Measurements from ENCODE around the gene IPO8. TPM values are rescaled to one million over a fixed set of nuclear protein-coding genes. Genes with fewer than 3 reads are reported as not detected.

Gene IPO8
- total RNA-seq, 1 donor from 2014 or later = 29.7 TPM

- no peaks in the 10 kb centered on the region for H3K36me3 Mint-ChIP-seq (ENCODE audit: unreplicated experiment)
- H3K27ac Mint-ChIP-seq (ENCODE audit: unreplicated experiment) = no peak overlapping the region
- no peak for DNase-seq
- H3K4me3 Mint-ChIP-seq (ENCODE audit: unreplicated experiment) = no peak overlapping the region
- H3K27me3 Mint-ChIP-seq (ENCODE audit: unreplicated experiment) = peaks cover 2% of the 10 kb centered on the region
- H3K9me3 Mint-ChIP-seq (ENCODE audit: unreplicated experiment) = no peaks in the 10 kb centered on the region
- TF ChIP-seq CTCF (IDR thresholded peaks at IDR 0.05; ENCODE audit: partially characterized antibody, unreplicated experiment) = no peak
- H3K4me1 Mint-ChIP-seq (ENCODE audit: low read depth, unreplicated experiment) = peaks cover 3% of the 10 kb centered on the region
These were observed 60.3 kb downstream of the IPO8 start for GRCh38 chr12:30635385-30635784.

GRCh38 chr12:30631740-30632139, 63.9 kb downstream of the IPO8 start:
- Mint-ChIP-seq H3K4me3 (ENCODE audit: unreplicated experiment) (no peak overlapping the region), H3K36me3 (ENCODE audit: unreplicated experiment) (no peaks in the 10 kb centered on the region), H3K27ac (ENCODE audit: unreplicated experiment) (no peak overlapping the region), H3K9me3 (ENCODE audit: unreplicated experiment) (no peaks in the 10 kb centered on the region), H3K4me1 (ENCODE audit: low read depth, unreplicated experiment) (peaks cover 5% of the 10 kb centered on the region), H3K27me3 (ENCODE audit: unreplicated experiment) (no peaks in the 10 kb centered on the region)
- no peak for TF ChIP-seq CTCF (IDR thresholded peaks at IDR 0.05; ENCODE audit: partially characterized antibody, unreplicated experiment)
- DNase-seq = no peak

- Mint-ChIP-seq H3K36me3 (ENCODE audit: unreplicated experiment) (no peaks in the 10 kb centered on the region), H3K4me3 (ENCODE audit: unreplicated experiment) (no peak overlapping the region), H3K9me3 (ENCODE audit: unreplicated experiment) (no peaks in the 10 kb centered on the region), H3K4me1 (ENCODE audit: low read depth, unreplicated experiment) (peaks cover 5% of the 10 kb centered on the region), H3K27ac (ENCODE audit: unreplicated experiment) (no peak overlapping the region), H3K27me3 (ENCODE audit: unreplicated experiment) (no peaks in the 10 kb centered on the region)
- DNase-seq = no peak
- TF ChIP-seq CTCF (IDR thresholded peaks at IDR 0.05; ENCODE audit: partially characterized antibody, unreplicated experiment) = no peak
These were observed 64.7 kb downstream of the IPO8 start for GRCh38 chr12:30630979-30631285.

- H3K36me3 Mint-ChIP-seq (ENCODE audit: unreplicated experiment) = no peaks in the 10 kb centered on the region
- no peaks in the 10 kb centered on the region for H3K9me3 Mint-ChIP-seq (ENCODE audit: unreplicated experiment)
- TF ChIP-seq CTCF (IDR thresholded peaks at IDR 0.05; ENCODE audit: partially characterized antibody, unreplicated experiment) = no peak
- H3K27ac Mint-ChIP-seq (ENCODE audit: unreplicated experiment) = no peak overlapping the region
- no peak for DNase-seq
- no peak overlapping the region for H3K4me3 Mint-ChIP-seq (ENCODE audit: unreplicated experiment)
- H3K4me1 Mint-ChIP-seq (ENCODE audit: low read depth, unreplicated experiment) = peaks cover 5% of the 10 kb centered on the region
- H3K27me3 Mint-ChIP-seq (ENCODE audit: unreplicated experiment) = no peaks in the 10 kb centered on the region
These were observed 65.3 kb downstream of the IPO8 start for GRCh38 chr12:30630076-30630978.

GRCh38 chr12:30626847-30627246, 68.8 kb downstream of the IPO8 start:
- Mint-ChIP-seq H3K36me3 (ENCODE audit: unreplicated experiment) (no peaks in the 10 kb centered on the region), H3K27ac (ENCODE audit: unreplicated experiment) (no peak overlapping the region), H3K4me1 (ENCODE audit: low read depth, unreplicated experiment) (peaks cover 5% of the 10 kb centered on the region), H3K27me3 (ENCODE audit: unreplicated experiment) (no peaks in the 10 kb centered on the region), H3K9me3 (ENCODE audit: unreplicated experiment) (no peaks in the 10 kb centered on the region), H3K4me3 (ENCODE audit: unreplicated experiment) (no peak overlapping the region)
- TF ChIP-seq CTCF (IDR thresholded peaks at IDR 0.05; ENCODE audit: partially characterized antibody, unreplicated experiment) = no peak
- DNase-seq = no peak
